Measurements from ENCODE around the gene DMBT1. TPM values are rescaled to one million over a fixed set of nuclear protein-coding genes. Genes with fewer than 3 reads are reported as not detected.
A peak's percentile ranks its signal among the peaks of the same experiment; 100 is the strongest.

The DMBT1 gene
- total RNA-seq, 2 donors from 2014 or later, result not detected

- Mint-ChIP-seq H3K36me3 (ENCODE audit: insufficient read depth in 2 of 2) (no peaks in the 10 kb centered on the region), H3K27ac (no peak overlapping the region), H3K9me3 (peaks cover 0 to 3% of the 10 kb centered on the region in 2 donors), H3K4me1 (ENCODE audit: low read depth) (no peaks in the 10 kb centered on the region), H3K4me3 (no peak overlapping the region), H3K27me3 (ENCODE audit: low read depth) (peaks cover 41% of the 10 kb centered on the region)
- no peak for DNase-seq
- no peak for ATAC-seq (replicated peaks in 1 of 2)
Measured at GRCh38 chr10:122531261-122531660, 29.3 kb upstream of the DMBT1 start.

- H3K4me3 Mint-ChIP-seq, result no peak overlapping the region
- no peak for ATAC-seq (replicated peaks in 1 of 2)
- H3K27ac Mint-ChIP-seq, result no peak overlapping the region
Measured at GRCh38 chr10:122531939-122532338, 28.6 kb upstream of the DMBT1 start.

GRCh38 chr10:122532601-122533296, 27.8 kb upstream of the DMBT1 start:
- Mint-ChIP-seq H3K27ac (no peak overlapping the region), H3K4me1 (ENCODE audit: low read depth) (no peaks in the 10 kb centered on the region), H3K36me3 (ENCODE audit: insufficient read depth in 2 of 2) (no peaks in the 10 kb centered on the region), H3K4me3 (no peak overlapping the region), H3K27me3 (ENCODE audit: low read depth) (peaks cover 41% of the 10 kb centered on the region), H3K9me3 (peaks cover 0 to 3% of the 10 kb centered on the region in 2 donors)
- no peak for ATAC-seq (replicated peaks in 1 of 2)
- DNase-seq, result no peak

More at GRCh38 chr10:122531939-122532338, 28.6 kb upstream of the DMBT1 start:
- Mint-ChIP-seq H3K36me3 (ENCODE audit: insufficient read depth in 2 of 2) (no peaks in the 10 kb centered on the region), H3K27me3 (ENCODE audit: low read depth) (peaks cover 41% of the 10 kb centered on the region), H3K9me3 (peaks cover 0 to 3% of the 10 kb centered on the region in 2 donors), H3K4me1 (ENCODE audit: low read depth) (no peaks in the 10 kb centered on the region)
- DNase-seq, result no peak

- Mint-ChIP-seq H3K27ac (no peak overlapping the region), H3K36me3 (ENCODE audit: insufficient read depth in 2 of 2) (no peaks in the 10 kb centered on the region)
- ATAC-seq (replicated peaks in 1 of 2), result peak in 1 of 2 donors; percentile 34
Measured at GRCh38 chr10:122537545-122537944, 23.0 kb upstream of the DMBT1 start.

GRCh38 chr10:122541541-122542002, 19.0 kb upstream of the DMBT1 start:
- Mint-ChIP-seq H3K4me3 (peak overlapping the region in 1 of 2 donors; percentile 11), H3K4me1 (ENCODE audit: low read depth) (peaks cover 18% of the 10 kb centered on the region), H3K9me3 (no peaks in the 10 kb centered on the region), H3K27ac (no peak overlapping the region), H3K27me3 (ENCODE audit: low read depth) (peaks cover 6% of the 10 kb centered on the region), H3K36me3 (ENCODE audit: insufficient read depth in 2 of 2) (no peaks in the 10 kb centered on the region)
- DNase-seq (no peak), ATAC-seq (replicated peaks in 1 of 2) (peak; percentile 80 to 87)

More at GRCh38 chr10:122537545-122537944, 23.0 kb upstream of the DMBT1 start:
- Mint-ChIP-seq H3K4me3 (no peak overlapping the region), H3K9me3 (no peaks in the 10 kb centered on the region), H3K27me3 (ENCODE audit: low read depth) (peaks cover 15% of the 10 kb centered on the region), H3K4me1 (ENCODE audit: low read depth) (peaks cover 18% of the 10 kb centered on the region)
- DNase-seq, result no peak

- ATAC-seq (replicated peaks in 1 of 2) (no peak), DNase-seq (no peak)
- H3K4me3 Mint-ChIP-seq, result no peak overlapping the region
- H3K36me3 Mint-ChIP-seq (ENCODE audit: insufficient read depth in 2 of 2), result no peaks in the 10 kb centered on the region
- H3K4me1 Mint-ChIP-seq (ENCODE audit: low read depth), result peaks cover 18% of the 10 kb centered on the region
- H3K27ac Mint-ChIP-seq, result peak overlapping the region; percentile 27
- H3K27me3 Mint-ChIP-seq (ENCODE audit: low read depth), result peaks cover 6% of the 10 kb centered on the region
- no peaks in the 10 kb centered on the region for H3K9me3 Mint-ChIP-seq
Measured at GRCh38 chr10:122543676-122544445, 16.7 kb upstream of the DMBT1 start.

- H3K36me3 Mint-ChIP-seq (ENCODE audit: insufficient read depth in 2 of 2), result no peaks in the 10 kb centered on the region
- H3K27ac Mint-ChIP-seq, result no peak overlapping the region
- no peaks in the 10 kb centered on the region for H3K9me3 Mint-ChIP-seq
- ATAC-seq (replicated peaks in 1 of 2) (peak in 1 of 2 donors; percentile 23), DNase-seq (no peak)
- no peaks in the 10 kb centered on the region for H3K27me3 Mint-ChIP-seq (ENCODE audit: low read depth)
- peaks cover 18% of the 10 kb centered on the region for H3K4me1 Mint-ChIP-seq (ENCODE audit: low read depth)
- H3K4me3 Mint-ChIP-seq, result no peak overlapping the region
Measured at GRCh38 chr10:122544493-122544892, 16.1 kb upstream of the DMBT1 start.

GRCh38 chr10:122546242-122546641, 14.3 kb upstream of the DMBT1 start:
- H3K9me3 Mint-ChIP-seq, result no peaks in the 10 kb centered on the region
- no peak for ATAC-seq (replicated peaks in 1 of 2)
- no peak for DNase-seq
- no peaks in the 10 kb centered on the region for H3K27me3 Mint-ChIP-seq (ENCODE audit: low read depth)
- peaks cover 18% of the 10 kb centered on the region for H3K4me1 Mint-ChIP-seq (ENCODE audit: low read depth)
- H3K4me3 Mint-ChIP-seq, result no peak overlapping the region
- H3K36me3 Mint-ChIP-seq (ENCODE audit: insufficient read depth in 2 of 2), result no peaks in the 10 kb centered on the region
- H3K27ac Mint-ChIP-seq, result no peak overlapping the region

GRCh38 chr10:122548407-122549085, 12.0 kb upstream of the DMBT1 start:
- DNase-seq (no peak), ATAC-seq (replicated peaks in 1 of 2) (no peak)
- Mint-ChIP-seq H3K4me3 (no peak overlapping the region), H3K36me3 (ENCODE audit: insufficient read depth in 2 of 2) (no peaks in the 10 kb centered on the region), H3K4me1 (ENCODE audit: low read depth) (peaks cover 11% of the 10 kb centered on the region), H3K27me3 (ENCODE audit: low read depth) (no peaks in the 10 kb centered on the region), H3K27ac (no peak overlapping the region), H3K9me3 (no peaks in the 10 kb centered on the region)

- no peaks in the 10 kb centered on the region for H3K36me3 Mint-ChIP-seq (ENCODE audit: insufficient read depth in 2 of 2)
- H3K4me1 Mint-ChIP-seq (ENCODE audit: low read depth), result peaks cover 11% of the 10 kb centered on the region
- H3K9me3 Mint-ChIP-seq, result no peaks in the 10 kb centered on the region
- ATAC-seq (replicated peaks in 1 of 2) (no peak), DNase-seq (no peak)
- no peak overlapping the region for H3K27ac Mint-ChIP-seq
- no peak overlapping the region for H3K4me3 Mint-ChIP-seq
- H3K27me3 Mint-ChIP-seq (ENCODE audit: low read depth), result no peaks in the 10 kb centered on the region
Measured at GRCh38 chr10:122549636-122550035, 10.9 kb upstream of the DMBT1 start.

GRCh38 chr10:122550427-122550826, 10.1 kb upstream of the DMBT1 start:
- ATAC-seq (replicated peaks in 1 of 2), result no peak
- no peak for DNase-seq
- H3K4me3 Mint-ChIP-seq, result no peak overlapping the region
- H3K27me3 Mint-ChIP-seq (ENCODE audit: low read depth), result no peaks in the 10 kb centered on the region
- peaks cover 11% of the 10 kb centered on the region for H3K4me1 Mint-ChIP-seq (ENCODE audit: low read depth)
- H3K27ac Mint-ChIP-seq, result no peak overlapping the region
- H3K36me3 Mint-ChIP-seq (ENCODE audit: insufficient read depth in 2 of 2), result no peaks in the 10 kb centered on the region
- no peaks in the 10 kb centered on the region for H3K9me3 Mint-ChIP-seq

GRCh38 chr10:122550983-122551382, 9.6 kb upstream of the DMBT1 start:
- Mint-ChIP-seq H3K4me3 (no peak overlapping the region), H3K27ac (no peak overlapping the region)

GRCh38 chr10:122551450-122551849, 9.1 kb upstream of the DMBT1 start:
- no peak overlapping the region for H3K27ac Mint-ChIP-seq
- DNase-seq (peak; percentile 35 to 61), ATAC-seq (replicated peaks in 1 of 2) (peak; percentile 78 to 93)
- H3K27me3 Mint-ChIP-seq (ENCODE audit: low read depth), result peaks cover 6% of the 10 kb centered on the region
- no peaks in the 10 kb centered on the region for H3K9me3 Mint-ChIP-seq
- H3K4me1 Mint-ChIP-seq (ENCODE audit: low read depth), result peaks cover 11% of the 10 kb centered on the region
- no peak overlapping the region for H3K4me3 Mint-ChIP-seq
- H3K36me3 Mint-ChIP-seq (ENCODE audit: insufficient read depth in 2 of 2), result no peaks in the 10 kb centered on the region

More at GRCh38 chr10:122550983-122551382, 9.6 kb upstream of the DMBT1 start:
- Mint-ChIP-seq H3K36me3 (ENCODE audit: insufficient read depth in 2 of 2) (no peaks in the 10 kb centered on the region), H3K27me3 (ENCODE audit: low read depth) (peaks cover 2% of the 10 kb centered on the region), H3K4me1 (ENCODE audit: low read depth) (peaks cover 11% of the 10 kb centered on the region), H3K9me3 (no peaks in the 10 kb centered on the region)
- no peak for DNase-seq
- peak in 1 of 2 donors; percentile 15 for ATAC-seq (replicated peaks in 1 of 2)
